AG04450 (cell line): ENCODE measurements around the gene MED23. TPM values are rescaled to one million over a fixed set of nuclear protein-coding genes. Genes with fewer than 3 reads are reported as not detected.

ENCODE experiments used
- CTCF ChIA-PET: fragments of 300-600, 350-600 bp; formaldehyde crosslinking; extraction: SDS; loops from one replicate; lab custom pipeline; 2022; ENCODE audit warnings: antibody characterized with exemption, inconsistent platforms; lab: Charles Lee
- POLR2A ChIA-PET: fragments of 350-600 bp; formaldehyde crosslinking; extraction: SDS; loops from one replicate; lab custom pipeline; 2021; ENCODE audit warnings: antibody characterized with exemption, inconsistent platforms; lab: Yijun Ruan, JAX
- DNase-seq: peaks from one replicate; pipeline ENCODE4 v3.0.0-alpha.2; 2011; ENCODE audit warnings: low read depth, low spot score
- H3K27ac ChIP-seq: one replicate; pipeline ENCODE4 v1.5.1; 2012; ENCODE audit warnings: low read depth, low read length, control low read depth
- H3K27me3 ChIP-seq: one replicate; pipeline ENCODE4 v1.6.0; 2012; ENCODE audit warnings: low read length; ENCODE audit not compliant: control insufficient read depth, insufficient read depth
- H3K4me3 ChIP-seq: 2 replicates; pipeline ENCODE4 v1.5.1; 2011; ENCODE audit warnings: mild to moderate bottlenecking, low read depth, low read length, control low read depth
- H3K9me3 ChIP-seq: 2 replicates; pipeline ENCODE4 v1.5.1; 2012; ENCODE audit warnings: low read length; ENCODE audit not compliant: control insufficient read depth, insufficient read depth
- CTCF ChIP-seq: IDR thresholded peaks from 2 replicates; pipeline ENCODE4 v1.5.1; 2011; ENCODE audit warnings: low read depth, low read length, control low read depth, inconsistent platforms
- polyA plus RNA-seq: library from polyadenylated mRNA; depleted of rRNA; stranded (reverse); fragments of >200 nt; gene quantifications from 2 replicates; pipeline ENCODE4 v1.2.3, GENCODE V29; 2011

MED23 gene
- polyA plus RNA-seq, 1 experiment: 40.1 TPM

GRCh38 chr6:131660195-131660594, 32.2 kb upstream of the MED23 start:
- TF ChIP-seq CTCF: no peak
- no peaks in the 10 kb centered on the region for H3K27me3 ChIP-seq
- H3K4me3 ChIP-seq: no peak overlapping the region
- CTCF ChIA-PET: no interaction called here
- H3K9me3 ChIP-seq: no peaks in the 10 kb centered on the region
- H3K27ac ChIP-seq: no peak overlapping the region
- POLR2A ChIA-PET: no interaction called here
- DNase-seq: no peak

- ChIA-PET POLR2A (interaction anchor here (0.6 to 0.7 kb wide), 2 partner anchors 395 to 1156 kb away, joined by 3 read pairs; no protein-coding TSS in a partner anchor), CTCF (interaction anchor here (1.2 kb wide), 1 partner anchor 32 kb away, joined by 3 read pairs; no protein-coding TSS in a partner anchor)
- H3K9me3 ChIP-seq: no peaks in the 10 kb centered on the region
- DNase-seq: no peak
- H3K27ac ChIP-seq: no peak overlapping the region
- H3K4me3 ChIP-seq: no peak overlapping the region
- no peak for TF ChIP-seq CTCF
- no peaks in the 10 kb centered on the region for H3K27me3 ChIP-seq
These were observed 30.2 kb upstream of the MED23 start for GRCh38 chr6:131658287-131658686.

- POLR2A ChIA-PET: interaction anchor here (0.7 kb wide), 1 partner anchor 396 kb away, joined by 3 read pairs; no protein-coding TSS in a partner anchor
- Histone ChIP-seq H3K4me3 (no peak overlapping the region), H3K9me3 (no peaks in the 10 kb centered on the region), H3K27me3 (no peaks in the 10 kb centered on the region), H3K27ac (peak overlapping the region; percentile 3)
- peak; percentile 39 for DNase-seq
- TF ChIP-seq CTCF: no peak
- CTCF ChIA-PET: interaction anchor here (0.6 to 1.2 kb wide), 4 partner anchors 29 to 253 kb away, joined by 3 to 7 read pairs (median 3); partner anchors contain the start of gene MED23
These were observed 29.6 kb upstream of the MED23 start for GRCh38 chr6:131657630-131658111.

- ChIA-PET POLR2A (interaction anchor here (0.7 kb wide), 1 partner anchor 251 kb away, joined by 3 read pairs; no protein-coding TSS in a partner anchor), CTCF (interaction anchor here (1.0 to 1.2 kb wide), 3 partner anchors 29 to 253 kb away, joined by 3 to 7 read pairs (median 3); partner anchors contain the start of gene MED23)
- TF ChIP-seq CTCF: no peak
- Histone ChIP-seq H3K27ac (no peak overlapping the region), H3K9me3 (no peaks in the 10 kb centered on the region), H3K4me3 (no peak overlapping the region), H3K27me3 (no peaks in the 10 kb centered on the region)
- DNase-seq: no peak
These were observed 29.2 kb upstream of the MED23 start for GRCh38 chr6:131657222-131657621.

GRCh38 chr6:131656667-131657066, 28.6 kb upstream of the MED23 start:
- Histone ChIP-seq H3K27me3 (no peaks in the 10 kb centered on the region), H3K4me3 (no peak overlapping the region), H3K9me3 (no peaks in the 10 kb centered on the region), H3K27ac (no peak overlapping the region)
- no peak for TF ChIP-seq CTCF
- ChIA-PET POLR2A (interaction anchor here (0.7 kb wide), 2 partner anchors 132 to 251 kb away, joined by 3 to 6 read pairs; no protein-coding TSS in a partner anchor), CTCF (interaction anchor here (1.0 kb wide), 2 partner anchors 28 to 254 kb away, joined by 3 read pairs; partner anchors contain the start of gene MED23)
- DNase-seq: no peak
